HepG2 (cell line): ENCODE data around the gene SH3PXD2A.

ENCODE experiments used
- EP300 ChIP-seq, 3 experiments: sonication (generic) in 1 of 3; formaldehyde crosslinking in 1 of 3; IDR thresholded peaks; 2 replicates each; pipeline versions ENCODE4 v1.5.1 to v1.6.1; 2011 to 2020; ENCODE audit warnings: low read depth in 2 of 3, low read length in 2 of 3, borderline replicate concordance in 1 of 3, improper control_type of control experiment in 1 of 3, mild to moderate bottlenecking in 1 of 3, missing genetic modification reagents in 1 of 3, moderate library complexity in 1 of 3
- KDM6A ChIP-seq: IDR thresholded peaks from 2 replicates; pipeline ENCODE4 v1.6.1; 2016; ENCODE audit warnings: low read depth
- POLR2A ChIP-seq, 2 experiments: IDR thresholded peaks; 2 replicates each; pipeline ENCODE4 v1.6.1; 2011; ENCODE audit warnings: low read depth in 2 of 2, low read length in 2 of 2, mild to moderate bottlenecking in 1 of 2, moderate library complexity in 1 of 2; ENCODE audit not compliant: insufficient read depth in 1 of 2
- SIN3A ChIP-seq: IDR thresholded peaks from 2 replicates; pipeline ENCODE4 v1.6.1; 2011; ENCODE audit warnings: low read depth, mild to moderate bottlenecking, control low read depth, low read length, borderline replicate concordance
- TAF1 ChIP-seq: sonication (generic); formaldehyde crosslinking; IDR thresholded peaks from 2 replicates; pipeline ENCODE4 v1.4.0; 2020; ENCODE audit warnings: missing genetic modification reagents
- TOPORS ChIP-seq: sonication (generic); formaldehyde crosslinking; IDR thresholded peaks from 2 replicates; pipeline ENCODE4 v1.8.0; 2023; ENCODE audit warnings: mild to moderate bottlenecking, missing genetic modification reagents
- WIZ ChIP-seq: sonication (generic); formaldehyde crosslinking; IDR thresholded peaks from 2 replicates; pipeline ENCODE4 v1.5.1; 2020; ENCODE audit warnings: mild to moderate bottlenecking, missing genetic modification reagents
- ZNF367 ChIP-seq: sonication (generic); formaldehyde crosslinking; IDR thresholded peaks from 2 replicates; pipeline ENCODE4 v1.4.0; 2020; ENCODE audit warnings: missing genetic modification reagents, borderline replicate concordance
- ZNF7 ChIP-seq: IDR thresholded peaks from 2 replicates; pipeline ENCODE4 v1.6.1; 2016; ENCODE audit warnings: missing biosample characterization, missing genetic modification reagents
- TF ChIP-seq, protein P1 (sequence below): sonication (generic); formaldehyde crosslinking; IDR thresholded peaks from 2 replicates; pipeline ENCODE4 v1.5.0; 2020; ENCODE audit warnings: mild to moderate bottlenecking, missing genetic modification reagents, moderate library complexity
- TF ChIP-seq, protein P2 (sequence below): sonication (generic); formaldehyde crosslinking; IDR thresholded peaks from 2 replicates; pipeline ENCODE4 v1.4.0; 2020; ENCODE audit warnings: low read depth, mild to moderate bottlenecking, missing genetic modification reagents
- TF ChIP-seq, protein P3 (sequence below): sonication (generic); formaldehyde crosslinking; IDR thresholded peaks from 2 replicates; pipeline ENCODE4 v1.4.0; 2020; ENCODE audit warnings: missing genetic modification reagents, mild to moderate bottlenecking, borderline replicate concordance

DNA sequence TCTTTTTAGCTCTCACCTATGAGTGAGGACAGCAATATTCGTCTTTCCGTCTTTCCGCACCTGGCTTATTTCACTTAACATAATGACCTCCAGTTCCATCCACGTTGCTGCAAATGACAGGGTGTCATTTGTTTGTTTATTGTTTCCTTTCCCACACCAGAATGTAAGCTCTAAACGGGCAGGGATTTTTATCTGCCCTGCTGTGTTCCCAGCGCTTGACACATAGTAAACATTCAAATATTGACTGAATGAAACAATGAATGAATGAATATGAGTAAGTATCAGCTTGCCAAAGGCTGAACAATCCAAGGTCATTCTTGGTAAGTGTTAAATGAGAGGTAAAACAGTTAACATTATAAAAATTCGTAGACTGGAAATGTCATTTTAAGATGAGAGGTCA is 12.8 kb downstream of the SH3PXD2A start:
- no peak for TF ChIP-seq KDM6A (CRISPR knock-in tag)
- no peak for TF ChIP-seq SIN3A
- no peak for TF ChIP-seq ZNF7
- TF ChIP-seq EP300 (IDR thresholded peaks at IDR 0.05; ENCODE audit: low read depth in 2 of 2, low read length in 2 of 2) = peak in 1 of 2 experiments; percentile 46; a peak in 1 of 4 replicates
- TF ChIP-seq EP300 (CRISPR knock-in tag; IDR thresholded peaks at IDR 0.05; ENCODE audit: borderline replicate concordance) = no peak
- TF ChIP-seq ZNF367 (CRISPR knock-in tag) = no peak
- TF ChIP-seq, protein P1, sequence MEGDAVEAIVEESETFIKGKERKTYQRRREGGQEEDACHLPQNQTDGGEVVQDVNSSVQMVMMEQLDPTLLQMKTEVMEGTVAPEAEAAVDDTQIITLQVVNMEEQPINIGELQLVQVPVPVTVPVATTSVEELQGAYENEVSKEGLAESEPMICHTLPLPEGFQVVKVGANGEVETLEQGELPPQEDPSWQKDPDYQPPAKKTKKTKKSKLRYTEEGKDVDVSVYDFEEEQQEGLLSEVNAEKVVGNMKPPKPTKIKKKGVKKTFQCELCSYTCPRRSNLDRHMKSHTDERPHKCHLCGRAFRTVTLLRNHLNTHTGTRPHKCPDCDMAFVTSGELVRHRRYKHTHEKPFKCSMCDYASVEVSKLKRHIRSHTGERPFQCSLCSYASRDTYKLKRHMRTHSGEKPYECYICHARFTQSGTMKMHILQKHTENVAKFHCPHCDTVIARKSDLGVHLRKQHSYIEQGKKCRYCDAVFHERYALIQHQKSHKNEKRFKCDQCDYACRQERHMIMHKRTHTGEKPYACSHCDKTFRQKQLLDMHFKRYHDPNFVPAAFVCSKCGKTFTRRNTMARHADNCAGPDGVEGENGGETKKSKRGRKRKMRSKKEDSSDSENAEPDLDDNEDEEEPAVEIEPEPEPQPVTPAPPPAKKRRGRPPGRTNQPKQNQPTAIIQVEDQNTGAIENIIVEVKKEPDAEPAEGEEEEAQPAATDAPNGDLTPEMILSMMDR = no peak
- TF ChIP-seq POLR2A (IDR thresholded peaks at IDR 0.05; ENCODE audit: insufficient read depth in 1 of 2, low read depth in 2 of 2, low read length in 2 of 2) = no peak
- TF ChIP-seq, protein P2, sequence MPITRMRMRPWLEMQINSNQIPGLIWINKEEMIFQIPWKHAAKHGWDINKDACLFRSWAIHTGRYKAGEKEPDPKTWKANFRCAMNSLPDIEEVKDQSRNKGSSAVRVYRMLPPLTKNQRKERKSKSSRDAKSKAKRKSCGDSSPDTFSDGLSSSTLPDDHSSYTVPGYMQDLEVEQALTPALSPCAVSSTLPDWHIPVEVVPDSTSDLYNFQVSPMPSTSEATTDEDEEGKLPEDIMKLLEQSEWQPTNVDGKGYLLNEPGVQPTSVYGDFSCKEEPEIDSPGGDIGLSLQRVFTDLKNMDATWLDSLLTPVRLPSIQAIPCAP (CRISPR knock-in tag) = no peak
- TF ChIP-seq TOPORS (CRISPR knock-in tag) = no peak
- TF ChIP-seq, protein P3, sequence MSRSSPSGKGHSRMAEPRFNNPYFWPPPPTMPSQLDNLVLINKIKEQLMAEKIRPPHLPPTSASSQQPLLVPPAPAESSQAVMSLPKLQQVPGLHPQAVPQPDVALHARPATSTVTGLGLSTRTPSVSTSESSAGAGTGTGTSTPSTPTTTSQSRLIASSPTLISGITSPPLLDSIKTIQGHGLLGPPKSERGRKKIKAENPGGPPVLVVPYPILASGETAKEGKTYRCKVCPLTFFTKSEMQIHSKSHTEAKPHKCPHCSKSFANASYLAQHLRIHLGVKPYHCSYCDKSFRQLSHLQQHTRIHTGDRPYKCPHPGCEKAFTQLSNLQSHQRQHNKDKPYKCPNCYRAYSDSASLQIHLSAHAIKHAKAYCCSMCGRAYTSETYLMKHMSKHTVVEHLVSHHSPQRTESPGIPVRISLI (CRISPR knock-in tag) = no peak
- no peak for TF ChIP-seq TAF1 (CRISPR knock-in tag)
- no peak for TF ChIP-seq WIZ (CRISPR knock-in tag)
